GM21367 (cell line): ENCODE measurements around the gene MRPS33.
"Not testable (repeated sequence)": the region's sequence is repeated elsewhere in the genome, so short reads cannot be mapped to it uniquely, and the experiment has no call there.

ENCODE experiments used
- ATAC-seq: cut with Tn5 transposase; IDR thresholded peaks from one replicate; pipeline ENCODE4 v1.9.1; 2021; ENCODE audit not compliant: unreplicated experiment

Gene MRPS33

GRCh38 chr7:141012696-141013344 lies 1.9 kb downstream of the MRPS33 start:
- no peak for ATAC-seq

GRCh38 chr7:141012044-141012685 lies 2.6 kb downstream of the MRPS33 start:
- ATAC-seq: no peak

- no peak for ATAC-seq
Observed at GRCh38 chr7:141011443-141011842, 3.3 kb downstream of the MRPS33 start.

- no peak for ATAC-seq
Observed at GRCh38 chr7:141003172-141004065, 11.3 kb downstream of the MRPS33 start.

- no peak for ATAC-seq
Observed at GRCh38 chr7:141001546-141001945, 13.2 kb downstream of the MRPS33 start.

GRCh38 chr7:141001122-141001521 lies 13.6 kb downstream of the MRPS33 start:
- ATAC-seq: no peak

DNA sequence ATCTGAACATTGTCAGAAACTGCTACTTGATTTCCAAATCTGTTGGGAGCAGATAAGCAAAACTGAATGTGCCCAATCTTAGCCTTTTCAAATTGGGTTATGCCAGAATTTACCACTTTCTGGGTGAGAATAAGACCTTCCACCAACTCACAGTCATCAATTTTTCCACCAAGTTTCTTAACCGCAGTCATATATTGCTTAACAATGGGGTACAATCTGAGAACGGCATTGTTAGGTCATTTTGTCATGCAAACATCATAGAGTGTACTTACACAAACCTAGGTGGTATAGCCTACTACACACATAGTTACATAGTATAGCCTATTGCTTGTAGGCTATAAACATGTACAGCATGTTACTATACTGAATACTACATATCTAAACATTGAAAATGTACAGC lies 16.0 kb downstream of the MRPS33 start:
- no peak for ATAC-seq

- no peak for ATAC-seq
Observed at GRCh38 chr7:140992422-140992821, 22.3 kb downstream of the MRPS33 start.

DNA sequence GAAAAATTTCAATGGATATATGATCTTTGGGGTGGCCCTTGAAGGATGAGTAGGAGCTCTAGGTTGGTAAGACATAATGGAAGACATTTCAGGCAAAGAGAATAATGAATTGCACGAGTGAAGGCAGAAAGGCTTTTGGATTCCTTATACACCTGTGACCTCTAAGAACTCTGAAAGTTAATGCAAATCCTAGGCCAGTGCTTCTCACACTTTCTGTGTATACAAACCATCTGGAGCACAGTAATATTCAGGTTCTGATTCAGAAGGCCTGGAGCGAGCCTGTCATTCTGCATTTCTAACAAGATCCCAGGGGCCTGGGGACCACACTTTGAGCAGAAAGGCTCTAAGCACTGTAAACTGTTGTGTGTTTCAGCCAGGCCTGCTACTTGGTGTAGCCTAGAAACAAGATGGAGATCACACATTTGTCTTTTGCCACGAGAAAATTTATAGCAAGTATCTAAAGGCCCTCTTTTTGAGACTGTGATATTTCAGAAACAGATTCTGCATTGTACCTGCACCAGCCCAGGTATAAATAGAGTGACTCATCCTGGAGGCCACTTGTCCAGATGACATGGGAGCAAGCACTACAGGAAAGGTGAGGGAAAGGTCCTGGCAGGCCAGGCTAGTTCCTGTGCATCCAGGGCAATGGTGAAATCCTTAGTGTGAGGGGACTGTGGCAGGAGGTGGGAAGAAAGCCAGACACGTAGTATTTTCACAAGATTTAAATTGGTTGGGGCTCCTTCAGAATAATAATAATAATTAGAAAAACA lies 24.4 kb downstream of the MRPS33 start:
- no peak for ATAC-seq

- no peak for ATAC-seq
Observed at GRCh38 chr7:140989068-140989467, 25.7 kb downstream of the MRPS33 start.

GRCh38 chr7:140983802-140984201 lies 30.9 kb downstream of the MRPS33 start:
- ATAC-seq: no peak

DNA sequence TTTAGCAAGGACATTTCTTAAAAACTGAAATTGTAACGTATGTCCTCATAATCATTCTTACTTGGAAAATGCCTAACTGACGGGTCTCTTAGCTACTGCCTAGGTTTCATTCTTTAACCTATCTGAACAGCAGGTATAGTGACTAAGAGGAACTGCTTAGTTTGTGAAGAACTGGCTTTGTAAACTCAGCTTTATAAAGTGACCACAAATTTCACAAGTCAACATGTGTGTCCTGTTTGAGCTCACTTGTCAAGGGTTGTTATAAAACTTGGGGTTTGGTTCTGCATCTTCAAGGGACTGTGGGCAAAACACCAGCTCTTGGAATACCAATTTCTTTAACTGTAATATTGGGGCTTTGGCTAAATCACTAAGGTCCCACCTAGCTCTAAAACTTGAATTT lies 32.2 kb downstream of the MRPS33 start:
- ATAC-seq: no peak

DNA sequence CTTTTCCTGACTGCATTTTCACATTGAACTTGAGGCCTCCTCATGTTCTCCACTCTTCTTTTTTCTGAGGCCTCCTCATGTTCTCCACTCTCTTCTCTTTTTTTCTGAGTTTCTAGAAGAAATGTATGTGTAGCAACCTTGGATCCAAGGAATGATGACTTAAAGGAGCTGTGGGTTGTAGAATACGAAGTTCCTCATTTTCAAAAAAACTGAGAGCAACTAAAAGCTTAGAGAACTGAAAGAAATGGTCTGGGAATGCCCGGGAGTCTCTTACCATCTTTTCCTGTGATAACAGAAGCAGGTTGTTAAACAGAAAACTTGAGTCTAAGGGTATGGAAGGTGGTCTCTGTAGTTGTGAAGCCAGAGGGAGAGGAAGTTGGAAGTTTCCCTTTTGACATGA lies 32.8 kb downstream of the MRPS33 start:
- ATAC-seq: no peak

- no peak for ATAC-seq
Observed at GRCh38 chr7:140977741-140978140, 37.0 kb downstream of the MRPS33 start.

GRCh38 chr7:140972876-140973829 lies 41.6 kb downstream of the MRPS33 start:
- ATAC-seq: no peak

DNA sequence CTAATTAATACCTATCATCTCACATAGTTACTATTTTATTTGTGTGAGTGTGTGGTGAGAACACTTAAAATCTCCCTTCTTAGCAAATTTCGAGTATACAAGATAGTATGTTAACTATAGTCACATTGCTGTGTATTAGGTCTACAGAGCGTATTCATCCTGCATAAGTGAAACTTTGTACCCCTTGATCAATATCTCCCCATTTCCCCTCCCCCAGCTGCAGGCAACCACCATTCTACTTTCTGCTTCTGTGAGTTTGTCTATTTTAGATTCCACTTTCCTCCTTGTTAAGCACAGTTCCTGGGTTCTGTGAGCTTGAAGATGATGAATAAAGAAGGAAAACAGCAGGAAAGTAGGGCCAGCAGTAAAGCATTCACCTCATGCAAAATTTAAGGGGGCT lies 42.4 kb downstream of the MRPS33 start:
- ATAC-seq: no peak

DNA sequence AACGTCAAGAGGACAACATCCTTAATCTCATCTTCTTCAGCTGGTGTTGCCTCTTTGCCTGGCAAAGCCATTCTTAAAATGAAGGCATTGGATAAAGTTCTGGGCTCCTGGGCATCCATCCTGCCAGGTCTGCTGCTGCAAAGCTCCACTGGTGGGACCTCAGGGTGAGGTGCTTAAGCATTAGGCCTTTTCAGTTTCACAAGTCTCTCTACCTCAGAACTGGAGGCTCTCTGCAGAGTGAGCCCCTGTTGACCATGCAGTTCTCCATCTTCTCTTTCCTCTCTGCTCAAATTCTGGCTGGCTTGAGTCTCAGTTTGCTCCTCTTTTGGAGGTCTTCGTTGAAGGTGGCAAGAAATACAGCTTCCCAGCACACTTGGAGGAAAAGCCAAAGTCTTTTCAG lies 47.3 kb downstream of the MRPS33 start:
- ATAC-seq: no peak

DNA sequence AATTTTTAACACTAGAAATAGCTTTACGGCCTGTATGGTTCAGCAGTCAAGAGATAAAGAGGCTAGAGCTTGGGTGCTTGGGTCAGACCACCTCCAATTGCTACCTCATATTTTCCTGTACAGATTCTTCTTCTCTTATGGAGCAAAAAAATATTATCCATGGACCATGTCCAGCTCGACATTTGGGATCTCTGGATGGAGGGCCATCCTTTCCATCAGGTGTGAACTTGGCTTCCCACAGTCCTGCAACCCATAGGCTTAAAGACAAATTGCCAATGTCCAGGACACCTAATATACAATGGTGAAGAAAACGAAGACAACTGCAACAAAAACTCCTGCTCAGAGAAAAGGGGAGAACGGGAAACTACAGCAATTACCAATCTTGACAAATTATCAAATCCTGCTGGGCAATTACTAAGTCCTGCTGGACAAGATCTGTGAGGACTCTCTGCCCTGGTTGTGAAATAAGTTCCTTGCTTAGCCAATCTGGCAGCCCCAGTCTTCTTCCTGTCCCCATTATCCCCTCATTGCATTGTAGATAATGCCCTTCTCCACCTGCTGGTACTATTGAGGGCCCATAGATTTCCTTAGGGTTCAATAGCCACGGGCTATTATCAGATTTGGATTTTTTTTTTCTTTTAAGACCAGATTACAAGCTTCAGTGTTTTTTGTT lies 48.1 kb downstream of the MRPS33 start:
- no peak for ATAC-seq

DNA sequence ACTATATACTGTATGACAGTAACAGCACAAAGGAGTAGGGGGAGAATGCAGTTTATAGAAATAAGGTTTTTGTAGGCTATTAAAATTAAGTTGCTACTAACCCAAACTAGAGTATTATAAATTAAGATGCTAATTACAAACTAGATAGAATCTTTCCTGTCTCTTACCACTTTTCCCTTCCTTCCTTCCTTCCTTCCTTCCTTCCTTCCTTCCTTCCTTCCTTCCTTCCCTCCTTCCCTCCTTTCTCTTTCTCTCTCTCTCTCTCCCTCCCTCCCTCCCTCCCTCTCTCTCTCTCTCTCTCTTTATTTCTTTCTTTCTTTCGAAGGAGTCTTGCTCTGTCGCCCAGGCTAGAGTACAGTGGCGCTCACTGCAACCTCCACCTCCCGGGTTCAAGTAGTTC lies 53.6 kb downstream of the MRPS33 start:
- ATAC-seq: no peak

DNA sequence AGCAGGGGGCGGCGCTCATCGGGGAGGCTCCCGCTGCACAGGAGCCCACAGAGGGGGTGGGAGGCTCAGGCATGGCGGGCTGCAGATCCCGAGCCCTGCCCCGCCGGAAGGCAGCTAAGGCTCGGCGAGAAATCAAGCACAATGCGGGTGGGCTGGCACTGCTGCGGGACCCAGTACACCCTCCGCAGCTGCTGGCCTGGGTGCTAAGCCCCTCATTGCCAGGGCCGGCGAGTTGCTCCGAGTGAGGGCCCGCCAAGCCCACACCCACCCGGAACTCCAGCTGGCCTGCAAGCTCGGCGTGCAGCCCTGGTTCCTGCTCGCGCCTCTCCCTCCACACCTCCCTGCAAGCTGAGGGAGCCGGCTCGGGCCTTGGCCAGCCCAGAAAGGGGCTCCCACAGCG lies 57.8 kb downstream of the MRPS33 start:
- ATAC-seq: not testable (repeated sequence)
